ENCODE measurements around the gene CRLF1.

DNA sequence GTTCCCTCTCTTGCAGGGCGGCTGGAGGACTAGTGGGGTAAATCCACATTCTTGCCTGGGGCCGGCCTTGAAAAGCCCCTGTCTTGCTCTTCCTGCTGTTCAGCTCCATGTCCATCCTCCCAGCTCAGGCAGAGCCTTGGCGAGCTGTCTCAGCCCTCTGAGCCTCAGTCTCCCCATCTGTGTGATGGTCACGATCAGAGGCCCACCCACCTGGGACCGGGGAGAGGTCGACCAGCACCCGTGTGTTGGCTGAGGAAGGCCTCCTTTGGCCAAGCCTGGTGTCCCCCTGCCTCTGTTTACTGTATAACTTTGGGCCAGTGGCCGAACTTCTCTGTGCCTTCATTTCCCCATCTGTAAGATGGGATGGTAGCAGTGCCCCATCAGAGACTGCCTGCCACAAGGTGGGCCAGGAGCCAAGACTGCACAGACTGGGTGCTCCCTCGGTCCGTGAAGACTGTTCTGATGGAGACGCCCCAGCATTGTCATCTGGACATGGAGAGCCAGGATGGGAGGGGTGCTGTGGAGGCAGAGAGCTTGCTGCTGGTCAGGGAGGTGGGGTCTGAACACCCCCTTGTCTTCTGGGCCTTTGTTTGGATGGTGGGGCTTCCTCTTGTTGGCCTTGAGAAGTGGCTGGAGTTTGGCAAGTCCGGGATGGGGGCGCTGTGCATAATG lies 48.7 kb upstream of the CRLF1 start:
- TF ChIP-seq, protein P1, sequence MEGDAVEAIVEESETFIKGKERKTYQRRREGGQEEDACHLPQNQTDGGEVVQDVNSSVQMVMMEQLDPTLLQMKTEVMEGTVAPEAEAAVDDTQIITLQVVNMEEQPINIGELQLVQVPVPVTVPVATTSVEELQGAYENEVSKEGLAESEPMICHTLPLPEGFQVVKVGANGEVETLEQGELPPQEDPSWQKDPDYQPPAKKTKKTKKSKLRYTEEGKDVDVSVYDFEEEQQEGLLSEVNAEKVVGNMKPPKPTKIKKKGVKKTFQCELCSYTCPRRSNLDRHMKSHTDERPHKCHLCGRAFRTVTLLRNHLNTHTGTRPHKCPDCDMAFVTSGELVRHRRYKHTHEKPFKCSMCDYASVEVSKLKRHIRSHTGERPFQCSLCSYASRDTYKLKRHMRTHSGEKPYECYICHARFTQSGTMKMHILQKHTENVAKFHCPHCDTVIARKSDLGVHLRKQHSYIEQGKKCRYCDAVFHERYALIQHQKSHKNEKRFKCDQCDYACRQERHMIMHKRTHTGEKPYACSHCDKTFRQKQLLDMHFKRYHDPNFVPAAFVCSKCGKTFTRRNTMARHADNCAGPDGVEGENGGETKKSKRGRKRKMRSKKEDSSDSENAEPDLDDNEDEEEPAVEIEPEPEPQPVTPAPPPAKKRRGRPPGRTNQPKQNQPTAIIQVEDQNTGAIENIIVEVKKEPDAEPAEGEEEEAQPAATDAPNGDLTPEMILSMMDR (IDR thresholded peaks at IDR 0.05), result no peak
- TF ChIP-seq POLR2A (IDR thresholded peaks at IDR 0.05), result no peak
- no peak for TF ChIP-seq EP300 (IDR thresholded peaks at IDR 0.05)
